ENCODE data around the gene GPRASP2.

The GPRASP2 gene

GRCh38 chrX:102745513-102745856 lies 33.2 kb downstream of the GPRASP2 start:
- no peak for DNase-seq (ENCODE audit: low spot score)

- no peak for DNase-seq (ENCODE audit: low spot score)
Measured at GRCh38 chrX:102745857-102746584, 33.8 kb downstream of the GPRASP2 start.

- no peak for DNase-seq (ENCODE audit: low spot score)
Measured at GRCh38 chrX:102765217-102765616, 53.0 kb downstream of the GPRASP2 start.

- DNase-seq (ENCODE audit: low spot score) = no peak
Measured at GRCh38 chrX:102765809-102766208, 53.6 kb downstream of the GPRASP2 start.

- DNase-seq (ENCODE audit: low spot score) = no peak
Measured at GRCh38 chrX:102767287-102767686, 55.0 kb downstream of the GPRASP2 start.
